ENCODE measurements around the gene MGME1.

DNA sequence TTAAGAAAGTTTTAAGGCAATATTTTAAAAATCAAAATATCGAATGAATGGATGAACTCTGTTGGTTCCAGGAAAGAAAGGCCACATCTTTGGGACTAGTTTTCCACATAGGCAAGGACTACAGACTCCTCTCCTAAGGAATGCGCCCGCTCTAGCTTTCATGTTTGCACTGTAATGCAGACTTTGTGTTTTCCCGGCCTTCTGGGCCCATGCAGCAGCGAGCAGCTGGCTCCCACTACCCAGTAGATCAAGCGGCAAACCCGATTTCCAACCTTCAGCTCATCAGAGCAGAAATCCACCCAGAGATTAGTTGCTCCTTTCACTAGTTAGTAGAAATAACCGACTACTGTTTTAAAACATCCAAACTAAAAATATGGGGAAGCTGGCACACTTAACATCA lies 61.2 kb downstream of the MGME1 start:
- TF ChIP-seq, protein P1, sequence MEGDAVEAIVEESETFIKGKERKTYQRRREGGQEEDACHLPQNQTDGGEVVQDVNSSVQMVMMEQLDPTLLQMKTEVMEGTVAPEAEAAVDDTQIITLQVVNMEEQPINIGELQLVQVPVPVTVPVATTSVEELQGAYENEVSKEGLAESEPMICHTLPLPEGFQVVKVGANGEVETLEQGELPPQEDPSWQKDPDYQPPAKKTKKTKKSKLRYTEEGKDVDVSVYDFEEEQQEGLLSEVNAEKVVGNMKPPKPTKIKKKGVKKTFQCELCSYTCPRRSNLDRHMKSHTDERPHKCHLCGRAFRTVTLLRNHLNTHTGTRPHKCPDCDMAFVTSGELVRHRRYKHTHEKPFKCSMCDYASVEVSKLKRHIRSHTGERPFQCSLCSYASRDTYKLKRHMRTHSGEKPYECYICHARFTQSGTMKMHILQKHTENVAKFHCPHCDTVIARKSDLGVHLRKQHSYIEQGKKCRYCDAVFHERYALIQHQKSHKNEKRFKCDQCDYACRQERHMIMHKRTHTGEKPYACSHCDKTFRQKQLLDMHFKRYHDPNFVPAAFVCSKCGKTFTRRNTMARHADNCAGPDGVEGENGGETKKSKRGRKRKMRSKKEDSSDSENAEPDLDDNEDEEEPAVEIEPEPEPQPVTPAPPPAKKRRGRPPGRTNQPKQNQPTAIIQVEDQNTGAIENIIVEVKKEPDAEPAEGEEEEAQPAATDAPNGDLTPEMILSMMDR (conservative IDR thresholded peaks at IDR 0.05 in 1 of 2, IDR thresholded peaks at IDR 0.05 in 1 of 2; ENCODE audit: low read depth in 1 of 2, low read length in 2 of 2): no peak
- TF ChIP-seq EZH2 (IDR thresholded peaks at IDR 0.05; ENCODE audit: low read length, missing control alignments): no peak

Measured in fibroblast of lung (primary cell).